IMR-90 (cell line): ENCODE measurements around the gene SPP1. TPM values are rescaled to one million over a fixed set of nuclear protein-coding genes. Genes with fewer than 3 reads are reported as not detected.

ENCODE experiments used
- ATAC-seq: fragments of 200-7000 bp; cut with Tn5 transposase; 2 replicates; pipeline ENCODE4 v1.9.1; 2020; ENCODE audit warnings: low read depth, mild to moderate bottlenecking, moderate library complexity
- BruUV-seq: library from RNA; stranded (reverse); fragments of 400-500 nt; replicated peaks from 2 replicates; lab custom pipeline; 2021; lab: Mats Ljungman, UMichigan
- CTCF ChIA-PET: fragments of 300-600 bp; formaldehyde crosslinking; extraction: SDS; loops from one replicate; lab custom pipeline; 2021; ENCODE audit warnings: antibody characterized with exemption; lab: Yijun Ruan, JAX
- POLR2A ChIA-PET: fragments of 300-600 bp; sonication (Branson Sonifier 250); formaldehyde crosslinking; loops from one replicate; lab custom pipeline; 2022; ENCODE audit warnings: antibody characterized with exemption; ENCODE audit not compliant: unreplicated experiment; lab: Charles Lee
- DNase-seq: peaks from one replicate; pipeline ENCODE4 v3.0.0; 2013
- H2AFZ ChIP-seq: replicated peaks from 2 replicates; pipeline ENCODE3; 2013; ENCODE audit warnings: low read length, mild to moderate bottlenecking; ENCODE audit not compliant: poor library complexity
- H2AK5ac ChIP-seq: 2 replicates; pipeline ENCODE4 v1.6.1; 2013; ENCODE audit warnings: low read depth, low read length, inconsistent platforms
- H2AK9ac ChIP-seq: replicated peaks from 2 replicates; pipeline ENCODE3; 2013; ENCODE audit warnings: mild to moderate bottlenecking, low read depth, low read length, moderate library complexity; ENCODE audit not compliant: poor library complexity
- H2BK120ac ChIP-seq: 2 replicates; pipeline ENCODE4 v1.6.1; 2013; ENCODE audit warnings: low read depth, low read length, inconsistent platforms
- H2BK15ac ChIP-seq: 3 replicates; pipeline ENCODE4 v1.6.1; 2013; ENCODE audit warnings: low read depth, low read length, inconsistent platforms
- H2BK20ac ChIP-seq: 2 replicates; pipeline ENCODE4 v1.6.1; 2013; ENCODE audit warnings: low read depth, mild to moderate bottlenecking, inconsistent platforms, low read length, moderate library complexity
- H2BK5ac ChIP-seq: 2 replicates; pipeline ENCODE4 v1.6.1; 2013; ENCODE audit warnings: mild to moderate bottlenecking, low read depth, low read length, inconsistent platforms; ENCODE audit not compliant: poor library complexity, severe bottlenecking
- H3K14ac ChIP-seq: replicated peaks from 2 replicates; pipeline ENCODE4 v1.6.1; 2013; ENCODE audit warnings: low read depth, low read length, inconsistent platforms
- H3K18ac ChIP-seq: 2 replicates; pipeline ENCODE4 v1.6.1; 2013; ENCODE audit warnings: low read depth, low read length, control low read depth
- H3K23ac ChIP-seq: 2 replicates; pipeline ENCODE4 v1.6.1; 2013; ENCODE audit warnings: low read depth, low read length, inconsistent platforms
- H3K27ac ChIP-seq: 2 replicates; pipeline ENCODE4 v1.5.1; 2013; ENCODE audit warnings: mild to moderate bottlenecking, control low read depth, low read length; ENCODE audit not compliant: insufficient read depth
- H3K27me3 ChIP-seq: 2 replicates; pipeline ENCODE4 v1.6.1; 2013; ENCODE audit warnings: low read length; ENCODE audit not compliant: control insufficient read depth, insufficient read depth
- H3K36me3 ChIP-seq: 2 replicates; pipeline ENCODE4 v1.6.1; 2013; ENCODE audit warnings: low read length, mixed read lengths; ENCODE audit not compliant: control insufficient read depth, insufficient read depth
- H3K4ac ChIP-seq: 2 replicates; pipeline ENCODE4 v1.6.1; 2013; ENCODE audit warnings: low read depth, low read length, inconsistent platforms
- H3K4me1 ChIP-seq: 2 replicates; pipeline ENCODE4 v1.6.1; 2013; ENCODE audit warnings: low read length, mixed read lengths; ENCODE audit not compliant: control insufficient read depth, insufficient read depth
- H3K4me2 ChIP-seq: 2 replicates; pipeline ENCODE4 v1.6.1; 2013; ENCODE audit warnings: low read depth, mild to moderate bottlenecking, control low read depth, low read length, moderate library complexity
- H3K4me3 ChIP-seq: 2 replicates; pipeline ENCODE4 v1.5.1; 2013; ENCODE audit warnings: low read depth, mild to moderate bottlenecking, control low read depth, low read length, moderate library complexity; ENCODE audit not compliant: insufficient read depth
- H3K56ac ChIP-seq: 2 replicates; pipeline ENCODE4 v1.6.1; 2013; ENCODE audit warnings: low read length, inconsistent platforms; ENCODE audit not compliant: insufficient read depth; ENCODE audit errors: extremely low read depth
- H3K79me1 ChIP-seq, 2 experiments: 2 replicates each; pipeline ENCODE4 v1.6.1; 2013; ENCODE audit warnings: low read length in 2 of 2, inconsistent platforms in 1 of 2, low read depth in 1 of 2
- H3K9ac ChIP-seq: 2 replicates; pipeline ENCODE4 v1.6.1; 2013; ENCODE audit warnings: low read depth, low read length, control low read depth
- H3K9me1 ChIP-seq: 2 replicates; pipeline ENCODE4 v1.6.1; 2013; ENCODE audit warnings: low read length, inconsistent platforms; ENCODE audit not compliant: insufficient read depth
- H3K9me3 ChIP-seq: 2 replicates; pipeline ENCODE4 v1.6.1; 2013; ENCODE audit warnings: low read length; ENCODE audit not compliant: control insufficient read depth, insufficient read depth
- H4K20me1 ChIP-seq: 2 replicates; pipeline ENCODE4 v1.6.1; 2013; ENCODE audit warnings: low read length, inconsistent platforms; ENCODE audit not compliant: insufficient read depth
- H4K5ac ChIP-seq: 2 replicates; pipeline ENCODE4 v1.6.1; 2013; ENCODE audit warnings: mild to moderate bottlenecking, low read depth, low read length, control low read depth
- H4K8ac ChIP-seq, 2 experiments: 2 replicates each; pipeline ENCODE4 v1.6.1; 2013; ENCODE audit warnings: low read depth in 2 of 2, low read length in 2 of 2, control low read depth in 1 of 2, inconsistent platforms in 1 of 2
- H4K91ac ChIP-seq: 2 replicates; pipeline ENCODE4 v1.6.1; 2013; ENCODE audit warnings: low read depth, low read length, inconsistent platforms; ENCODE audit not compliant: insufficient read depth
- BHLHE40 ChIP-seq: fragments of 150-350 bp; IDR thresholded peaks from 2 replicates; pipeline ENCODE4 v1.6.1; 2016; ENCODE audit warnings: mild to moderate bottlenecking, low read depth, low read length
- CEBPB ChIP-seq: IDR thresholded peaks from 2 replicates; pipeline ENCODE4 v1.6.1; 2012; ENCODE audit warnings: low read depth, low read length, improper control_type of control experiment
- CHD1 ChIP-seq: IDR thresholded peaks from 2 replicates; pipeline ENCODE4 v1.6.1; 2012; ENCODE audit warnings: low read depth, low read length, improper control_type of control experiment
- CTCF ChIP-seq: conservative IDR thresholded peaks from 2 replicates; pipeline ENCODE4 v1.5.1; 2012; ENCODE audit warnings: mild to moderate bottlenecking, low read depth, low read length, improper control_type of control experiment
- ELK1 ChIP-seq: fragments of 150-350 bp; IDR thresholded peaks from 2 replicates; pipeline ENCODE4 v1.6.1; 2016; ENCODE audit warnings: low read depth, mild to moderate bottlenecking, low read length, moderate library complexity, borderline replicate concordance
- FOS ChIP-seq: fragments of 150-350 bp; IDR thresholded peaks from 2 replicates; pipeline ENCODE4 v1.6.1; 2016; ENCODE audit warnings: low read depth, low read length
- MAFK ChIP-seq: IDR thresholded peaks from 2 replicates; pipeline ENCODE4 v1.6.1; 2012; ENCODE audit warnings: low read depth, low read length, improper control_type of control experiment
- MAZ ChIP-seq: IDR thresholded peaks from 2 replicates; pipeline ENCODE4 v1.6.1; 2012; ENCODE audit warnings: low read depth, mild to moderate bottlenecking, low read length, improper control_type of control experiment, moderate library complexity, borderline replicate concordance
- MXI1 ChIP-seq: IDR thresholded peaks from 2 replicates; pipeline ENCODE4 v1.6.1; 2012; ENCODE audit warnings: low read depth, mild to moderate bottlenecking, low read length, moderate library complexity, borderline replicate concordance
- NFE2L2 ChIP-seq: fragments of 150-350 bp; IDR thresholded peaks from 2 replicates; pipeline ENCODE4 v1.6.1; 2016; ENCODE audit warnings: low read depth, mild to moderate bottlenecking, low read length
- POLR2A ChIP-seq: IDR thresholded peaks from 2 replicates; pipeline ENCODE4 v1.6.1; 2012; ENCODE audit warnings: mild to moderate bottlenecking, low read depth, low read length
- RAD21 ChIP-seq: IDR thresholded peaks from 2 replicates; pipeline ENCODE4 v1.6.1; 2012; ENCODE audit warnings: low read length, improper control_type of control experiment
- RCOR1 ChIP-seq: IDR thresholded peaks from 2 replicates; pipeline ENCODE4 v1.6.1; 2012; ENCODE audit warnings: mild to moderate bottlenecking, low read length, improper control_type of control experiment; ENCODE audit not compliant: insufficient replicate concordance
- RFX5 ChIP-seq: IDR thresholded peaks from 2 replicates; pipeline ENCODE4 v1.8.0; 2012; ENCODE audit warnings: low read depth, mild to moderate bottlenecking, low read length, moderate library complexity
- SMC3 ChIP-seq: fragments of 150-350 bp; IDR thresholded peaks from 2 replicates; pipeline ENCODE4 v1.6.1; 2016; ENCODE audit warnings: low read depth, mild to moderate bottlenecking, antibody characterized with exemption, low read length, moderate library complexity
- USF2 ChIP-seq: fragments of 150-350 bp; IDR thresholded peaks from 2 replicates; pipeline ENCODE4 v1.6.1; 2017; ENCODE audit warnings: mild to moderate bottlenecking, antibody characterized with exemption, low read length, low read depth
- WGBS, 2 experiments: methylation state at CpG; one replicate each; pipeline versions ENCODE4 v1.1.5 to v1.1.7; 2013; ENCODE audit warnings: missing lambda C conversion rate in 2 of 2; ENCODE audit not compliant: insufficient read length in 1 of 2; ENCODE audit errors: extremely low coverage in 2 of 2; 5-methylcytosine and 5-hydroxymethylcytosine counted together
- dilution Hi-C: fragments of 300-500 bp; cut with HindIII; formaldehyde crosslinking; loops from one replicate; pipeline ENCODE4 v1.14.3; 2018; ENCODE audit warnings: low sequenced_read_pairs; ENCODE audit not compliant: unreplicated experiment
- in situ Hi-C: fragments of 300-500 bp; cut with MboI; formaldehyde crosslinking; loops from 3 replicates; pipeline ENCODE4 v1.14.3; 2019; ENCODE audit warnings: low sequenced_read_pairs, inconsistent platforms, mixed read lengths
- intact Hi-C: fragments of 100-400 bp; cut with micrococcal nuclease; formaldehyde crosslinking; loops from 2 replicates; pipeline ENCODE4 v1.10.0; 2022
- polyA plus RNA-seq, 3 experiments: library from polyadenylated mRNA; depleted of rRNA; stranded (reverse); fragments of >200 nt; gene quantifications; 2 replicates each; pipeline ENCODE4 v1.2.3, GENCODE V29; 2012; ENCODE audit warnings: low replicate concordance in 1 of 3
- total RNA-seq: library from RNA; depleted of rRNA; stranded (reverse); fragments of >200 nt; gene quantifications from 2 replicates; pipeline ENCODE4 v1.2.3, GENCODE V29; 2012

The SPP1 gene
- total and polyA plus RNA-seq, 2 of the 4 experiments (the other 2 are of a cell fraction), result 0.18 to 0.50 TPM

GRCh38 chr4:88008743-88009171 lies 33.2 kb downstream of the SPP1 start:
- ATAC-seq (no peak), DNase-seq (no peak)
- H3K9me3 ChIP-seq, result no peaks in the 10 kb centered on the region
- H3K4me1 ChIP-seq, result peaks cover 14% of the 10 kb centered on the region
- H2AK5ac ChIP-seq, result peak overlapping the region; percentile 68
- CTCF ChIA-PET, result interaction anchor here (1.0 kb wide), 1 partner anchor 203 kb away, joined by 3 read pairs; no protein-coding TSS in a partner anchor
- peaks cover 26% of the 10 kb centered on the region for H4K20me1 ChIP-seq
- BruUV-seq, result no TSS peak
- H2AK9ac ChIP-seq, result peak overlapping the region; percentile 65
- in situ Hi-C loops (no loop called here), intact Hi-C loops (loop anchor here (5.0 kb wide), 1 partner anchor 36 kb away; no protein-coding TSS in a partner anchor), dilution Hi-C loops (no loop called here)
- peak overlapping the region; percentile 79; the same call in 1 of the 2 replicates for H3K56ac ChIP-seq
- H2AFZ ChIP-seq, result peak overlapping the region; percentile 71
- H3K9ac ChIP-seq, result peak overlapping the region; percentile 74
- H3K4me2 ChIP-seq, result peak overlapping the region; percentile 94
- peaks cover 4% of the 10 kb centered on the region; the same call in 1 of the 2 replicates for H3K9me1 ChIP-seq
- no CpG with 5 or more reads among the region's 5 CpGs for WGBS, 2 experiments
- TF ChIP-seq USF2, result no peak
- no peak for TF ChIP-seq FOS
- TF ChIP-seq SMC3, result no peak
- TF ChIP-seq RAD21, result no peak
- no peak for TF ChIP-seq RFX5
- no peak for TF ChIP-seq CHD1
- TF ChIP-seq RCOR1, result no peak
- TF ChIP-seq NFE2L2, result no peak
- TF ChIP-seq ELK1, result no peak
- no peak for TF ChIP-seq MAZ
- no peak for TF ChIP-seq MAFK
- TF ChIP-seq CEBPB, result no peak
- no peak for TF ChIP-seq POLR2A
- TF ChIP-seq CTCF, result no peak
- no peak for TF ChIP-seq BHLHE40
- no peak for TF ChIP-seq MXI1
- peak overlapping the region; percentile 92 for H3K14ac ChIP-seq
- peak overlapping the region; percentile 44 for H2BK120ac ChIP-seq
- H3K4me3 ChIP-seq, result peak overlapping the region; percentile 93
- H3K4ac ChIP-seq, result peak overlapping the region; percentile 57
- H3K79me1 ChIP-seq, result peaks cover 15 to 34% of the 10 kb centered on the region in 2 experiments; a peak in 3 of 4 replicates
- H2BK15ac ChIP-seq, result no peak overlapping the region
- H4K91ac ChIP-seq, result 0 out of 2 replicates have a peak overlapping the region, but pooled peaks have one; percentile 17
- peak overlapping the region in 1 of 2 experiments; percentile 60; a peak in 1 of 4 replicates for H4K8ac ChIP-seq
- H3K27me3 ChIP-seq, result no peaks in the 10 kb centered on the region
- H3K18ac ChIP-seq, result no peak overlapping the region
- H3K23ac ChIP-seq, result peak overlapping the region; percentile 93
- H4K5ac ChIP-seq, result no peak overlapping the region
- H3K27ac ChIP-seq, result peak overlapping the region; percentile 64; the same call in 1 of the 2 replicates
- POLR2A ChIA-PET, result no interaction called here
- H3K36me3 ChIP-seq, result no peaks in the 10 kb centered on the region
- H2BK5ac ChIP-seq, result peak overlapping the region; percentile 60
- no peak overlapping the region for H2BK20ac ChIP-seq
